Thoracic aorta endothelial cell (primary cell): Measurements from ENCODE around the gene SDF4. TPM values are rescaled to one million over a fixed set of nuclear protein-coding genes. Genes with fewer than 3 reads are reported as not detected.

ENCODE experiments used
- small RNA-seq: library from RNA; depleted of rRNA; stranded (forward); fragments of <200 nt; gene quantifications from one replicate; pipeline ENCODE3, GENCODE V24; 2012
- total RNA-seq: library from RNA; depleted of rRNA; stranded (reverse); fragments of >200 nt; gene quantifications from 2 replicates; pipeline ENCODE4 v1.2.3, GENCODE V29; 2012

SDF4 gene, protein sequence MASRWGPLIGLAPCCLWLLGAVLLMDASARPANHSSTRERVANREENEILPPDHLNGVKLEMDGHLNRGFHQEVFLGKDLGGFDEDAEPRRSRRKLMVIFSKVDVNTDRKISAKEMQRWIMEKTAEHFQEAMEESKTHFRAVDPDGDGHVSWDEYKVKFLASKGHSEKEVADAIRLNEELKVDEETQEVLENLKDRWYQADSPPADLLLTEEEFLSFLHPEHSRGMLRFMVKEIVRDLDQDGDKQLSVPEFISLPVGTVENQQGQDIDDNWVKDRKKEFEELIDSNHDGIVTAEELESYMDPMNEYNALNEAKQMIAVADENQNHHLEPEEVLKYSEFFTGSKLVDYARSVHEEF
- 91.1 and 105 TPM in 2 replicates for total RNA-seq

DNA sequence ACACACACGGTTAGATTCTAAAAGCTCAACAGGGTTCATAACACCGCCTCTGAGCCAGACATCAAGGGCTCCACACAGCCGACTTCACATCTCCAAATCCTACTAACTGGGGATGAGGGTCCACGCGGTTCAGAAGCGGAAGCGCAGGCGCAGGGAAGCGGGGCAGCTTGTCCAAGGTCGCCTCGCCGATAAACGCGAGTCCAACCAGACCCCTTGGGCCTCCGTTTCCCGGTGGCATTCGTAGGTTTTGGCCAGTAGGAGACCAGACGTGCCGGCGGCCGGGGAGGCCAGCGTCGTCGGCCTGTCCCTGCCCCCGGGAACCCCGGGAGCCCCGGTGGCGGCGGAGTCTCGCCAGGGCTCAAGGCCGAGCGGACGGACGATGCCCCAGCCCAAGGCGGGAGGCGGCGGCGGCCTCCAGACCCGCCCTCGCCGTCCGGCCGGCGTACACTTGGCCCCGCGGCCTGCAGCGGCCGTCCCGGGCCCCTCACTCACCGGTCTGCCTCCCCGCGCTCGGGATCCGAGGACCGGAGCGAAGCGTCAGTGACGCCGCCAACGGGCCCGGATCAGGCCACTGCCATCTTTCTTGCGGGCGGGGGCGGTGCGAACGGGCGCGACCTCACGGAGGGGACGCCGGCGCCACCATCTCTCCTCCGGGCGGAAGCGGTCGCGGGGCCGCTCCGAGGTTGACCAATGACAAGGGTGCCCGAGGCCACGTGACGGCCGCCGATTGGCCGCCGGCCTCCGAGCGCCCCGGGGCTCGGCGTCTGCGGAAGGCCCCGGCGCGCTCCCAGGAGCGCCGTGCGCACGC is at the start of gene SDF4:
TSS of gene SDF4 (minus strand) at position 602 of the 808 bp plus-strand sequence. CDS start 3,229 bp downstream, outside the sequence.

DNA sequence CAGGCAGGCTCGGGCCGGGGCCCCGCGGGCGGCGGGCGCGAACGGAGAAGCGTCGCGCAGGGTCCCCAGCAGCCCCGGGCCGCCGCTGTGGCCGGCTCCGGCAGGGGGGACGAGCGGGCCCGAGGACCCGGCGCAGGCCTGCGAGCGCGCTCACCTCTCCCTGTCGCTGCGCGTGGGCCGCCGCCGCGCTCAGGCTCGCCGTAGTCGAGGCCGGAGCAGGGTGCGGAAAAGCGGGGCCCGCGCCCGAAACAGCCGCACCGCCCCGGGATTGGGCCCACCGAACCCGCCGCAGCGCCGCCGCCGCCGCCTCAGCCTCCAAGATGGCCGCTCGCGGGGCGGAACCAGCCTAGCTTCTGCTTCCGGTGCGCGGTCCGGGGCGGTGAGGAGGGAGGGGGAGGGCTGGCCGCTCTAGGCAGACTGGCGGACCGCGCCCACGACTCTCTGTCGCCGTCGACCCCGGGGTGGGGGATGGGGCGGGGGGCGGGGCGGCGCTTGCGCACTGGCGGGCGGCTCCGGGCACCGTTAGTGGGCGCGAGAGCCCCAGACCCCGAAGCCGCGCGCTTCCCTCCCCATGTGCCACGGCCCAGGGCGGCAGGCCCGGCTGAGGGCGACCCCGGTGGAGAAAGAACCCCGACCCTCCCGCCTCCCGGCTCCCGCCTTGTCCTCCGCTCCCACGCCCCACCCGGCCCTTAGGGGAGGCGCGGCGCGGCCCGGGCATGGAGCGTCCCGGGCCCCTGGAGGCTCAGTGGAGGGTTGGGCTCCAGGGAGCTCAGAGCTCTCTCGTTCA is 41.9 kb upstream of the SDF4 start, which contains the start of gene UBE2J2:
TSS of gene UBE2J2 (minus strand) at position 343 of the 787 bp plus-strand sequence. CDS start 5,862 bp downstream, outside the sequence.

GRCh38 chr1:1246577-1247340 is 15.0 kb upstream of the SDF4 start, which contains the start of gene C1QTNF12:
Gene C1QTNF12, minus strand, starts transcription at chr1:1246722. Its CDS starts 32 bp downstream, at chr1:1246690.

DNA sequence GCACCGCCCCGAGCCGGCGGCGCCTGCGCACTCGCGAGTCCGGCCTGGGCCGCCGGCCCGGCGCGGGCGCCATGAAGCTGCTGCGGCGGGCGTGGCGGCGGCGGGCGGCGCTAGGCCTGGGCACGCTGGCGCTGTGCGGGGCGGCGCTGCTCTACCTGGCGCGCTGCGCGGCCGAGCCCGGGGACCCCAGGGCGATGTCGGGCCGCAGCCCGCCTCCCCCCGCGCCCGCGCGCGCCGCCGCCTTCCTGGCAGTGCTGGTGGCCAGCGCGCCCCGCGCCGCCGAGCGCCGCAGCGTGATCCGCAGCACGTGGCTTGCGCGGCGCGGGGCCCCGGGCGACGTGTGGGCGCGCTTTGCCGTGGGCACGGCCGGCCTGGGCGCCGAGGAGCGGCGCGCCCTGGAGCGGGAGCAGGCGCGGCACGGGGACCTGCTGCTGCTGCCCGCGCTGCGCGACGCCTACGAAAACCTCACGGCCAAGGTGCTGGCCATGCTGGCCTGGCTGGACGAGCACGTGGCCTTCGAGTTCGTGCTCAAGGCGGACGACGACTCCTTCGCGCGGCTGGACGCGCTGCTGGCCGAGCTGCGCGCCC is 501 bp upstream of the SDF4 start, which contains the start of gene B3GALT6:
TSS of gene B3GALT6 (plus strand) at position 30 of the 588 bp plus-strand sequence. CDS start at position 72, 42 bp downstream.

GRCh38 chr1:1213345-1214265 is 18.2 kb downstream of the SDF4 start, which contains the start of gene TNFRSF4:
Gene TNFRSF4, minus strand, starts transcription at chr1:1214153. Its CDS starts 26 bp downstream, at chr1:1214127.

GRCh38 chr1:1206376-1206965 is 25.3 kb downstream of the SDF4 start, which contains the start of gene TNFRSF18:
Gene TNFRSF18, minus strand, starts transcription at chr1:1206592. Its CDS starts 21 bp downstream, at chr1:1206571.

DNA sequence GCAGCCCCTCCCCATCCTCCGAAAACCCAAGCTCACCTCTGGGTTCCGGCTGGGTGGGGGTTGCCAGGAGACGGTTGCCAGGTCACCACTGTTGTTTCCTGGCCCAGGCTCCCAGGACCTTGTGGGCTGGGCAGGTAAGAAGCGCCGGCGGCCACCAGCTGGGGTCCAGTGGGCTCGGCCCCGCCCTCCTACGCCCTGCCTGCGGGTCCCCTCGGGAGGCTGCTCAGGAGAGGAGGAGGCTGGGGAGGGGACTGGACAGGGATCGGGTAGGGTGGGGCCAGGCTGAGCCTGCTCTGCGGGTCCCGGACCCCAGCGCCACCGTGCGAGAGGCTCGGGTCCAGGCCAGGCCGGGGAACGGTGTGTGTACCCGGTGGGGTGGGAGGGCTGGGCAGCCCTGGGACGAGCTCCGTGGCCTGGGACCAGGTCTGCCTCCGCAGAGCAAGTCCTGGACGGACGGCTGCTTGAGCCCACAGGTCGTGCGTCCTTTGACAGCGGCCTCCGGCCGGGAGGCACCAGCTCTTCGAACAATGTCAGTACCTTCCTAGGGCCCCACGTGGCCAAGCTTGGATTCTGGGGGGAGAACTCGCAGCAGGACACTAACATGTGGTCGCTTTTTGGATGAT is 57.9 kb downstream of the SDF4 start, which contains the start of gene TTLL10:
TSS of gene TTLL10 (plus strand) at position 88 of the 623 bp plus-strand sequence. CDS start 5,336 bp downstream, outside the sequence.

Small RNAs within 50 kb of the gene (small RNA-seq; reads per million reads assigned to genes)
- gene MIR200A (1.1 reads per million, percentile 24 among the genes with 10 or more reads in this experiment), gene MIR200B (1.6 reads per million, percentile 40 among the genes with 10 or more reads in this experiment), gene MIR429 (0.35 reads per million)

Other genes starting within 250 kb of the SDF4 start
- not detected in 2 replicates for gene PERM1, start 249.9 kb downstream of the SDF4 start, total RNA-seq
- gene HES4, start 231.9 kb downstream of the SDF4 start, total RNA-seq = 9.4 and 9.9 TPM in 2 replicates
- gene ISG15, start 218.5 kb downstream of the SDF4 start, total RNA-seq = 51.7 and 52.4 TPM in 2 replicates
- gene AGRN, start 211.9 kb downstream of the SDF4 start, total RNA-seq = 66.3 and 68.1 TPM in 2 replicates
- gene RNF223, start 157.7 kb downstream of the SDF4 start, total RNA-seq = not detected in 2 replicates
- gene C1orf159, start 115.9 kb downstream of the SDF4 start, total RNA-seq = 8.6 and 11.8 TPM in 2 replicates
- not detected in 2 replicates for gene TTLL10, start 58.1 kb downstream of the SDF4 start, total RNA-seq
- gene TNFRSF18, start 25.4 kb downstream of the SDF4 start, total RNA-seq = not detected in 2 replicates
- 0.57 and 0.93 TPM in 2 replicates for gene TNFRSF4, start 17.8 kb downstream of the SDF4 start, total RNA-seq
- 20.5 and 27.3 TPM in 2 replicates for gene B3GALT6, start 236 bp upstream of the SDF4 start, total RNA-seq
- gene C1QTNF12, start 14.7 kb upstream of the SDF4 start, total RNA-seq = 1.1 TPM in 1 of 2 replicates, not detected in the other
- 50.0 and 53.1 TPM in 2 replicates for gene UBE2J2, start 41.9 kb upstream of the SDF4 start, total RNA-seq
- gene SCNN1D, start 48.4 kb upstream of the SDF4 start, total RNA-seq = 0.66 and 0.93 TPM in 2 replicates
- 19.7 and 22.7 TPM in 2 replicates for gene ACAP3, start 75.9 kb upstream of the SDF4 start, total RNA-seq
- gene PUSL1, start 76.6 kb upstream of the SDF4 start, total RNA-seq = 21.0 and 22.9 TPM in 2 replicates
- gene INTS11, start 92.7 kb upstream of the SDF4 start, total RNA-seq = 64.1 and 71.4 TPM in 2 replicates
- gene CPTP, start 92.8 kb upstream of the SDF4 start, total RNA-seq = 15.6 and 21.5 TPM in 2 replicates
- 0.13 and 0.22 TPM in 2 replicates for gene TAS1R3, start 99.3 kb upstream of the SDF4 start, total RNA-seq
- 28.9 and 38.4 TPM in 2 replicates for gene DVL1, start 117.4 kb upstream of the SDF4 start, total RNA-seq
- 0.80 and 1.2 TPM in 2 replicates for gene MXRA8, start 126.6 kb upstream of the SDF4 start, total RNA-seq
- 94.9 and 99.4 TPM in 2 replicates for gene AURKAIP1, start 143.2 kb upstream of the SDF4 start, total RNA-seq
- 140 and 162 TPM in 2 replicates for gene CCNL2, start 167.3 kb upstream of the SDF4 start, total RNA-seq
- 100 and 116 TPM in 2 replicates for gene MRPL20, start 175.3 kb upstream of the SDF4 start, total RNA-seq
- 0.07 and 0.13 TPM in 2 replicates for gene ANKRD65, start 189.3 kb upstream of the SDF4 start, total RNA-seq
- 1.3 and 2.9 TPM in 2 replicates for gene VWA1, start 203.7 kb upstream of the SDF4 start, total RNA-seq
- gene ATAD3C, start 217.7 kb upstream of the SDF4 start, total RNA-seq = not detected in 2 replicates
- gene ATAD3B, start 239.8 kb upstream of the SDF4 start, total RNA-seq = 33.0 and 38.4 TPM in 2 replicates